Left lung (tissue), 10 donors: Measurements from ENCODE around the gene PPP1R1C. TPM values are rescaled to one million over a fixed set of nuclear protein-coding genes. Genes with fewer than 3 reads are reported as not detected.

ENCODE experiments used
- ATAC-seq: fragments of 200-7000 bp; cut with Tn5 transposase; one replicate; pipeline ENCODE4 v1.9.1; 2020; ENCODE audit warnings: moderate library complexity
- DNase-seq, 4 donors: peaks; one replicate each; pipeline ENCODE4 v3.0.0-alpha.2; 2013 to 2020
- H3K27ac ChIP-seq, 2 donors: fragments of 200-600 bp; sonication (generic) in 1 of 2; one replicate each; pipeline versions ENCODE4 v1.5.0 to v1.8.0; 2020 to 2021
- H3K27me3 ChIP-seq, 2 donors: fragments of 200-600 bp; sonication (generic) in 1 of 2; one replicate each; pipeline versions ENCODE4 v1.5.0 to v1.8.0; 2020 to 2021
- H3K36me3 ChIP-seq, 2 donors: fragments of 200-600 bp; sonication (generic) in 1 of 2; one replicate each; pipeline versions ENCODE4 v1.5.0 to v1.8.0; 2020 to 2021
- H3K4me1 ChIP-seq, 2 donors: fragments of 200-600 bp; one replicate each; pipeline ENCODE4 v1.8.0; 2021
- H3K4me3 ChIP-seq, 2 donors: fragments of 200-600 bp; sonication (generic) in 1 of 2; one replicate each; pipeline versions ENCODE4 v1.5.0 to v1.8.0; 2020 to 2021; ENCODE audit warnings: mild to moderate bottlenecking in 1 of 2
- H3K9me3 ChIP-seq, 2 donors: fragments of 200-600 bp; sonication (generic) in 1 of 2; one replicate each; pipeline versions ENCODE4 v1.5.0 to v1.8.0; 2020 to 2021
- CTCF ChIP-seq, 2 donors: fragments of 200-600 bp; sonication (generic) in 1 of 2; IDR thresholded peaks; one replicate each; pipeline versions ENCODE4 v1.5.0 to v1.8.0; 2021; ENCODE audit warnings: antibody characterized with exemption in 2 of 2
- intact Hi-C, 2 donors: fragments of 100-400 bp; cut with DNase I; formaldehyde crosslinking; loops; one replicate each; pipeline versions ENCODE4 v1.11.2 to v1.14.2; 2022
- polyA plus RNA-seq, 6 donors: library from polyadenylated mRNA; unstranded; fragments of 120-200 nt; gene quantifications; one replicate each; pipeline ENCODE4 v1.2.1, GENCODE V29; 2013; ENCODE audit not compliant: insufficient read length in 6 of 6
- total RNA-seq, 2 donors: library from RNA; stranded (reverse); fragmentation: NEBNext Ultra II Directional; extraction: Animal tissue kit (Norgen Biotek cat#: 25700); gene quantifications; one replicate each; pipeline ENCODE4 v1.2.1, GENCODE V29; 2021
- donor health status: DM: no; HTN: yes; CAD: no.
- donor health status: DM: no; HTN: no; CAD: no.

Gene PPP1R1C
- total and polyA plus RNA-seq, 8 donors: 0.79 to 11.8 (median 2.8) TPM

- intact Hi-C loops: no loop called here
- Histone ChIP-seq H3K4me1 (peaks cover 0 to 5% of the 10 kb centered on the region in 2 donors), H3K4me3 (no peak overlapping the region), H3K9me3 (no peaks in the 10 kb centered on the region), H3K27ac (no peak overlapping the region), H3K27me3 (no peaks in the 10 kb centered on the region), H3K36me3 (no peaks in the 10 kb centered on the region)
- DNase-seq (no peak), ATAC-seq (no peak)
- TF ChIP-seq CTCF (IDR thresholded peaks at IDR 0.05): no peak
Observed at GRCh38 chr2:182062329-182062972, 76.8 kb downstream of the PPP1R1C start.

DNA sequence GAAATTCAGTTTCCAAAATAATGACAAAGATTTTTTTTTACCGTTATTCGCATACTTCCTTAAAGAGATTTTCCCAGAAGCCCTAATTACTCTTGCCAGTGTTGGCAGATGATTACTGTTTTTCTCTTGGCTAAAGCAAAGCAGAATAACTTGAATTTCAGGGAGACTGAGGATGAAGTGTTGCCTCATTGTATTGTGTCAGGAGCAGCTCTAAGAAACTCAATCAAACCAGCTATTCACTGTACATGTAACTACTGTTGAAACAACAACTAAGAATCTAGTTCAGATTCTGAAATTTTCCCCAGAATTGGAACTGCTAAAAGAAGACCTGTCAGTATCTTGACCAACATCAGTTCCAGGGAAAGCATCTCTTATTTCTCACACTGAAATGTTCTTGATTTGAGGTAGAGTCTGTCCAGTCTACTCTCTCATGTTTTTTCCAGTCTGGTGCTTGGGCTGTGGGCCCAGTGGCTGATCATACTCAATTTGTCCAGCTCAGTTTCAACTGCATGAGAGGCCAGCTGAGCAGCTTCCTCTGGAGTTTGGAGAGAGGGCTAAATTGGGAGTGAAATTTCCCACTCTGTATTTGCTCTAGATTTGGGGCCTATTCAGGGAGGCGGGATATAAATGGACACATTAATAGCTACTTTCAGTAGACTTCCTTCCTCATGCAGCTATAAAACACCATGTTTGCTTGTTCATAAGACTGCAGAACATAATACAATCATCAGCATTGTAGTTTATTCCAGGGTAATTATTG, 78.5 kb downstream of the PPP1R1C start:
- ATAC-seq (peak; percentile 40), DNase-seq (peak in 1 of 4 donors; percentile 65)
- H3K27ac ChIP-seq: no peak overlapping the region
- no peak for TF ChIP-seq CTCF (IDR thresholded peaks at IDR 0.05)
- no peaks in the 10 kb centered on the region for H3K36me3 ChIP-seq
- no peaks in the 10 kb centered on the region for H3K9me3 ChIP-seq
- intact Hi-C loops: no loop called here
- H3K4me3 ChIP-seq: no peak overlapping the region
- H3K27me3 ChIP-seq: no peaks in the 10 kb centered on the region
- H3K4me1 ChIP-seq: peaks cover 0 to 7% of the 10 kb centered on the region in 2 donors

- DNase-seq (peak in 2 of 4 donors; percentile 53 to 56), ATAC-seq (peak; percentile 56)
- Histone ChIP-seq H3K27ac (no peak overlapping the region), H3K4me1 (peaks cover 0 to 7% of the 10 kb centered on the region in 2 donors), H3K27me3 (no peaks in the 10 kb centered on the region), H3K9me3 (no peaks in the 10 kb centered on the region), H3K36me3 (no peaks in the 10 kb centered on the region), H3K4me3 (no peak overlapping the region)
- intact Hi-C loops: no loop called here
- TF ChIP-seq CTCF (IDR thresholded peaks at IDR 0.05): no peak
Observed at GRCh38 chr2:182066400-182067087, 80.9 kb downstream of the PPP1R1C start.

DNA sequence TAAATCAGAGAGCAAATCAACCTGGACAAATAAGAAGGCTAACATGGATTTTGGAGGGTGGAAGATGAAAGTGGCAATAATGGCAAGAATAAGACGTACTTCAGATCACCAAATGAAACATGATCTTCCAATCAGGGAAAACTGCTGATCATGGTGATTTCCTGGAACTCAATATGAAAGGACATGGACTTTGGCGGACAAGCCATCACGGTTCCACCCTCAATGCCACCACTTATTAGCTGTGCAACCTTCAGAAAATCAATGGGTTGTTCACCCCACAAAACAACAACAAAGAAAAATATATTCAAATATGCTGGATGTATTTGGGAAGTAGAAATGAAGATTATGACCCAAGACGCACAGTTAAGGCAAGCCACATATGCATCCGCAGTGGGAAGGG, 81.7 kb downstream of the PPP1R1C start:
- Histone ChIP-seq H3K4me3 (no peak overlapping the region), H3K27ac (peak overlapping the region in 1 of 2 donors; percentile 7), H3K36me3 (no peaks in the 10 kb centered on the region), H3K27me3 (no peaks in the 10 kb centered on the region), H3K4me1 (peaks cover 0 to 7% of the 10 kb centered on the region in 2 donors), H3K9me3 (no peaks in the 10 kb centered on the region)
- ATAC-seq (no peak), DNase-seq (no peak)
- intact Hi-C loops: no loop called here
- TF ChIP-seq CTCF (IDR thresholded peaks at IDR 0.05): no peak

- H3K27ac ChIP-seq: no peak overlapping the region
- no peak for DNase-seq
- no peaks in the 10 kb centered on the region for H3K36me3 ChIP-seq
Observed at GRCh38 chr2:182068811-182069210, 83.2 kb downstream of the PPP1R1C start.

More at GRCh38 chr2:182068811-182069210, 83.2 kb downstream of the PPP1R1C start:
- Histone ChIP-seq H3K27me3 (no peaks in the 10 kb centered on the region), H3K4me1 (peaks cover 0 to 7% of the 10 kb centered on the region in 2 donors), H3K4me3 (no peak overlapping the region), H3K9me3 (no peaks in the 10 kb centered on the region)
- no peak for ATAC-seq
- intact Hi-C loops: no loop called here
- TF ChIP-seq CTCF (IDR thresholded peaks at IDR 0.05): no peak
